ENCODE results near the gene LIPC. TPM values are rescaled to one million over a fixed set of nuclear protein-coding genes. Genes with fewer than 3 reads are reported as not detected.

LIPC gene
- total and polyA plus RNA-seq, 9 of the 15 experiments (the other 6 are each of a cell fraction or from before 2014, with no cell fraction given): 0.07 to 0.41 (median 0.11) TPM; not detected in 2

- TF ChIP-seq SP1 (CRISPR knock-in tag; IDR thresholded peaks at IDR 0.05): no peak
- TF ChIP-seq, protein P1, sequence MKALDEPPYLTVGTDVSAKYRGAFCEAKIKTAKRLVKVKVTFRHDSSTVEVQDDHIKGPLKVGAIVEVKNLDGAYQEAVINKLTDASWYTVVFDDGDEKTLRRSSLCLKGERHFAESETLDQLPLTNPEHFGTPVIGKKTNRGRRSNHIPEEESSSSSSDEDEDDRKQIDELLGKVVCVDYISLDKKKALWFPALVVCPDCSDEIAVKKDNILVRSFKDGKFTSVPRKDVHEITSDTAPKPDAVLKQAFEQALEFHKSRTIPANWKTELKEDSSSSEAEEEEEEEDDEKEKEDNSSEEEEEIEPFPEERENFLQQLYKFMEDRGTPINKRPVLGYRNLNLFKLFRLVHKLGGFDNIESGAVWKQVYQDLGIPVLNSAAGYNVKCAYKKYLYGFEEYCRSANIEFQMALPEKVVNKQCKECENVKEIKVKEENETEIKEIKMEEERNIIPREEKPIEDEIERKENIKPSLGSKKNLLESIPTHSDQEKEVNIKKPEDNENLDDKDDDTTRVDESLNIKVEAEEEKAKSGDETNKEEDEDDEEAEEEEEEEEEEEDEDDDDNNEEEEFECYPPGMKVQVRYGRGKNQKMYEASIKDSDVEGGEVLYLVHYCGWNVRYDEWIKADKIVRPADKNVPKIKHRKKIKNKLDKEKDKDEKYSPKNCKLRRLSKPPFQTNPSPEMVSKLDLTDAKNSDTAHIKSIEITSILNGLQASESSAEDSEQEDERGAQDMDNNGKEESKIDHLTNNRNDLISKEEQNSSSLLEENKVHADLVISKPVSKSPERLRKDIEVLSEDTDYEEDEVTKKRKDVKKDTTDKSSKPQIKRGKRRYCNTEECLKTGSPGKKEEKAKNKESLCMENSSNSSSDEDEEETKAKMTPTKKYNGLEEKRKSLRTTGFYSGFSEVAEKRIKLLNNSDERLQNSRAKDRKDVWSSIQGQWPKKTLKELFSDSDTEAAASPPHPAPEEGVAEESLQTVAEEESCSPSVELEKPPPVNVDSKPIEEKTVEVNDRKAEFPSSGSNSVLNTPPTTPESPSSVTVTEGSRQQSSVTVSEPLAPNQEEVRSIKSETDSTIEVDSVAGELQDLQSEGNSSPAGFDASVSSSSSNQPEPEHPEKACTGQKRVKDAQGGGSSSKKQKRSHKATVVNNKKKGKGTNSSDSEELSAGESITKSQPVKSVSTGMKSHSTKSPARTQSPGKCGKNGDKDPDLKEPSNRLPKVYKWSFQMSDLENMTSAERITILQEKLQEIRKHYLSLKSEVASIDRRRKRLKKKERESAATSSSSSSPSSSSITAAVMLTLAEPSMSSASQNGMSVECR (CRISPR knock-in tag; IDR thresholded peaks at IDR 0.05): no peak
- no peak for TF ChIP-seq KDM2B (CRISPR knock-in tag; IDR thresholded peaks at IDR 0.05)
- TF ChIP-seq CSDE1 (IDR thresholded peaks at IDR 0.05): no peak
- TF ChIP-seq RAD51 (IDR thresholded peaks at IDR 0.05; ENCODE audit: borderline replicate concordance, low read depth): no peak
- no peak for TF ChIP-seq ZC3H8 (IDR thresholded peaks at IDR 0.05)
- TF ChIP-seq MYBL2 (IDR thresholded peaks at IDR 0.05; ENCODE audit: low read depth): no peak
- no peak for TF ChIP-seq MYBL2 (CRISPR knock-in tag; IDR thresholded peaks at IDR 0.05; ENCODE audit: borderline replicate concordance)
These were observed 43.6 kb upstream of the LIPC start (continued) for GRCh38 chr15:58388211-58388610.

- H3K9ac ChIP-seq (ENCODE audit: insufficient read depth in 1 of 2, low read depth in 2 of 2, low read length in 2 of 2): no peak overlapping the region
- in situ Hi-C loops (cut with MboI) (no loop called here), intact Hi-C loops (cut with micrococcal nuclease) (no loop called here)
- no peak overlapping the region for H3K27ac ChIP-seq (ENCODE audit: extremely low read depth, low read depth, low read length)
- no peaks in the 10 kb centered on the region for H3K9me1 ChIP-seq (ENCODE audit: control insufficient read depth, insufficient read depth, low read length)
- no peak overlapping the region for H3K4me2 ChIP-seq (ENCODE audit: insufficient read depth, low read length)
- no TSS peak for BruUV-seq (replicated peaks)
- ChIA-PET CTCF (ENCODE audit: low intra/inter-chr PET ratio) (no interaction called here), POLR2A (no interaction called here)
- no peaks in the 10 kb centered on the region for H3K27me3 ChIP-seq (ENCODE audit: control insufficient read depth in 2 of 2, insufficient read depth in 2 of 2, low read length in 2 of 2)
- no peak overlapping the region for H2AFZ ChIP-seq (ENCODE audit: low read depth, low read length)
- H4K20me1 ChIP-seq (replicated peaks; ENCODE audit: control insufficient read depth, insufficient read depth, low read length): no peaks in the 10 kb centered on the region
- WGBS (ENCODE audit: insufficient coverage, low coverage, missing lambda C conversion rate): 59% methylated on average over 3 of the region's 3 CpGs
- DNase-seq (ENCODE audit: extremely low read depth in 1 of 4, low spot score in 3 of 4): no peak
- ATAC-seq: no peak
- no peaks in the 10 kb centered on the region for H3K9me3 ChIP-seq (replicated peaks; ENCODE audit: control insufficient read depth, insufficient read depth, low read depth, low read length)
- H3K79me2 ChIP-seq (ENCODE audit: control insufficient read depth, insufficient read depth, low read length): no peaks in the 10 kb centered on the region
- peaks cover 0 to 15% of the 10 kb centered on the region in 2 experiments; a peak in 3 of 5 replicates for H3K4me1 ChIP-seq (replicated peaks in 1 of 2; ENCODE audit: control insufficient read depth in 2 of 2, insufficient read depth in 2 of 2, low read length in 2 of 2)
- H3K4me3 ChIP-seq: no peak overlapping the region
- no peak for FAIRE-seq
- no peaks in the 10 kb centered on the region for H3K36me3 ChIP-seq (ENCODE audit: control insufficient read depth, insufficient read depth, low read length)
- TF ChIP-seq, protein P2, sequence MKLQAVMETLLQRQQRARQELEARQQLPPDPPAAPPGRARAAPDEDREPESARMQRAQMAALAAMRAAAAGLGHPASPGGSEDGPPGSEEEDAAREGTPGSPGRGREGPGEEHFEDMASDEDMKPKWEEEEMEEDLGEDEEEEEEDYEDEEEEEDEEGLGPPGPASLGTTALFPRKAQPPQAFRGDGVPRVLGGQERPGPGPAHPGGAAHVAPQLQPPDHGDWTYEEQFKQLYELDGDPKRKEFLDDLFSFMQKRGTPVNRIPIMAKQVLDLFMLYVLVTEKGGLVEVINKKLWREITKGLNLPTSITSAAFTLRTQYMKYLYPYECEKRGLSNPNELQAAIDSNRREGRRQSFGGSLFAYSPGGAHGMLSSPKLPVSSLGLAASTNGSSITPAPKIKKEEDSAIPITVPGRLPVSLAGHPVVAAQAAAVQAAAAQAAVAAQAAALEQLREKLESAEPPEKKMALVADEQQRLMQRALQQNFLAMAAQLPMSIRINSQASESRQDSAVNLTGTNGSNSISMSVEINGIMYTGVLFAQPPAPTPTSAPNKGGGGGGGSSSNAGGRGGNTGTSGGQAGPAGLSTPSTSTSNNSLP (IDR thresholded peaks at IDR 0.05; ENCODE audit: borderline replicate concordance, low read depth, low read length): no peak
- TF ChIP-seq, protein P3, sequence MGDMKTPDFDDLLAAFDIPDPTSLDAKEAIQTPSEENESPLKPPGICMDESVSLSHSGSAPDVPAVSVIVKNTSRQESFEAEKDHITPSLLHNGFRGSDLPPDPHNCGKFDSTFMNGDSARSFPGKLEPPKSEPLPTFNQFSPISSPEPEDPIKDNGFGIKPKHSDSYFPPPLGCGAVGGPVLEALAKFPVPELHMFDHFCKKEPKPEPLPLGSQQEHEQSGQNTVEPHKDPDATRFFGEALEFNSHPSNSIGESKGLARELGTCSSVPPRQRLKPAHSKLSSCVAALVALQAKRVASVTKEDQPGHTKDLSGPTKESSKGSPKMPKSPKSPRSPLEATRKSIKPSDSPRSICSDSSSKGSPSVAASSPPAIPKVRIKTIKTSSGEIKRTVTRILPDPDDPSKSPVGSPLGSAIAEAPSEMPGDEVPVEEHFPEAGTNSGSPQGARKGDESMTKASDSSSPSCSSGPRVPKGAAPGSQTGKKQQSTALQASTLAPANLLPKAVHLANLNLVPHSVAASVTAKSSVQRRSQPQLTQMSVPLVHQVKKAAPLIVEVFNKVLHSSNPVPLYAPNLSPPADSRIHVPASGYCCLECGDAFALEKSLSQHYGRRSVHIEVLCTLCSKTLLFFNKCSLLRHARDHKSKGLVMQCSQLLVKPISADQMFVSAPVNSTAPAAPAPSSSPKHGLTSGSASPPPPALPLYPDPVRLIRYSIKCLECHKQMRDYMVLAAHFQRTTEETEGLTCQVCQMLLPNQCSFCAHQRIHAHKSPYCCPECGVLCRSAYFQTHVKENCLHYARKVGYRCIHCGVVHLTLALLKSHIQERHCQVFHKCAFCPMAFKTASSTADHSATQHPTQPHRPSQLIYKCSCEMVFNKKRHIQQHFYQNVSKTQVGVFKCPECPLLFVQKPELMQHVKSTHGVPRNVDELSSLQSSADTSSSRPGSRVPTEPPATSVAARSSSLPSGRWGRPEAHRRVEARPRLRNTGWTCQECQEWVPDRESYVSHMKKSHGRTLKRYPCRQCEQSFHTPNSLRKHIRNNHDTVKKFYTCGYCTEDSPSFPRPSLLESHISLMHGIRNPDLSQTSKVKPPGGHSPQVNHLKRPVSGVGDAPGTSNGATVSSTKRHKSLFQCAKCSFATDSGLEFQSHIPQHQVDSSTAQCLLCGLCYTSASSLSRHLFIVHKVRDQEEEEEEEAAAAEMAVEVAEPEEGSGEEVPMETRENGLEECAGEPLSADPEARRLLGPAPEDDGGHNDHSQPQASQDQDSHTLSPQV (IDR thresholded peaks at IDR 0.05): no peak
- TF ChIP-seq MAZ (CRISPR knock-in tag; conservative IDR thresholded peaks at IDR 0.05 in 1 of 2, IDR thresholded peaks at IDR 0.05 in 1 of 2): no peak
- no peak for TF ChIP-seq ZNF696 (CRISPR knock-in tag; conservative IDR thresholded peaks at IDR 0.05)
These were observed 41.7 kb upstream of the LIPC start for GRCh38 chr15:58390118-58390517.
